Activated CD8-positive, alpha-beta T cell treated with anti-CD3 and anti-CD28 coated beads for 36 hours (primary cell): Measurements from ENCODE around the gene TEX13A. TPM values are rescaled to one million over a fixed set of nuclear protein-coding genes. Genes with fewer than 3 reads are reported as not detected.

ENCODE experiments used
- ATAC-seq: fragments of 200-7000 bp; cut with Tn5 transposase; one replicate; pipeline ENCODE4 v1.10.0; 2021; ENCODE audit warnings: mild to moderate bottlenecking, moderate library complexity
- CTCF ChIA-PET: fragments of 350-600 bp; sonication (Branson Sonifier 250); formaldehyde crosslinking; loops from one replicate; lab custom pipeline; 2021; ENCODE audit warnings: antibody characterized with exemption; lab: Charles Lee
- POLR2A ChIA-PET: fragments of 350-600 bp; sonication (Branson Sonifier 250); formaldehyde crosslinking; loops from one replicate; lab custom pipeline; 2021; ENCODE audit warnings: antibody characterized with exemption; lab: Charles Lee
- DNase-seq: peaks from one replicate; pipeline ENCODE4 v3.0.0-alpha.2; 2020
- H3K27ac Mint-ChIP-seq: one replicate; pipeline ENCODE4 v1.8.0; 2021; ENCODE audit warnings: mild to moderate bottlenecking, mixed read lengths
- H3K27me3 Mint-ChIP-seq: one replicate; pipeline ENCODE4 v1.8.0; 2021; ENCODE audit warnings: mixed read lengths
- H3K36me3 Mint-ChIP-seq: one replicate; pipeline ENCODE4 v1.8.0; 2021; ENCODE audit warnings: low read depth, mixed read lengths
- H3K4me1 Mint-ChIP-seq: one replicate; pipeline ENCODE4 v1.8.0; 2021; ENCODE audit warnings: low read depth, mixed read lengths
- H3K4me3 Mint-ChIP-seq: one replicate; pipeline ENCODE4 v1.8.0; 2021; ENCODE audit warnings: mild to moderate bottlenecking, moderate library complexity, mixed read lengths
- H3K9me3 Mint-ChIP-seq: one replicate; pipeline ENCODE4 v1.8.0; 2021; ENCODE audit warnings: mixed read lengths
- intact Hi-C: fragments of 100-400 bp; cut with micrococcal nuclease; formaldehyde crosslinking; loops from one replicate; pipeline ENCODE4 v1.10.0; 2022
- total RNA-seq, 2 experiments: library from RNA; stranded (reverse); gene quantifications; one replicate each; pipeline ENCODE4 v1.2.3, GENCODE V29; 2021
- TF ChIP-seq, protein P1 (sequence below): fragments of 200-600 bp; IDR thresholded peaks from one replicate; pipeline ENCODE4 v1.8.0; 2022; ENCODE audit warnings: antibody characterized with exemption, mild to moderate bottlenecking

TEX13A gene
- total RNA-seq, 2 experiments from 2014 or later: not detected

DNA sequence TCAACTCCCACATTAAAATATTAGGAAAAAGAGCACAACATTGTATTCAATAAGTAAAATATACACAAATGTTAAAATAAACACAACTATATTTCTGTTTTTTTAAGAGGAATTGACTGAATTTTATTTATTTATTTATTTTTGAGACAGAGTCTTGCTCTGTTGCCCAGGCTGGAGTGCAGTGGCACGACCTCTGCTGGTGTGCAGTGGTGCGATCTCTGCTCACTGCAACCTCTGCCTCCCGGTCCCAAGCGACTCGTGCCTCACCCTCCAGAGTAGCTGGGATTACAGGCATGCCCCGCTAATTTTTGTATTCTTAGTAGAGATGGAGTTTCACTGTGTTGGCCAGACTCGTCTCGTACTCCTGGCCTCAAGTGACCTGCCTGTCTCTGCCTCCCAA lies 31.4 kb downstream of the TEX13A start:
- DNase-seq (no peak), ATAC-seq (no peak)
- Mint-ChIP-seq H3K9me3 (no peaks in the 10 kb centered on the region), H3K27me3 (no peaks in the 10 kb centered on the region), H3K36me3 (no peaks in the 10 kb centered on the region), H3K4me3 (no peak overlapping the region), H3K27ac (no peak overlapping the region), H3K4me1 (no peaks in the 10 kb centered on the region)
- POLR2A ChIA-PET: no interaction called here
- CTCF ChIA-PET: no interaction called here
- intact Hi-C loops: no loop called here
- TF ChIP-seq, protein P1, sequence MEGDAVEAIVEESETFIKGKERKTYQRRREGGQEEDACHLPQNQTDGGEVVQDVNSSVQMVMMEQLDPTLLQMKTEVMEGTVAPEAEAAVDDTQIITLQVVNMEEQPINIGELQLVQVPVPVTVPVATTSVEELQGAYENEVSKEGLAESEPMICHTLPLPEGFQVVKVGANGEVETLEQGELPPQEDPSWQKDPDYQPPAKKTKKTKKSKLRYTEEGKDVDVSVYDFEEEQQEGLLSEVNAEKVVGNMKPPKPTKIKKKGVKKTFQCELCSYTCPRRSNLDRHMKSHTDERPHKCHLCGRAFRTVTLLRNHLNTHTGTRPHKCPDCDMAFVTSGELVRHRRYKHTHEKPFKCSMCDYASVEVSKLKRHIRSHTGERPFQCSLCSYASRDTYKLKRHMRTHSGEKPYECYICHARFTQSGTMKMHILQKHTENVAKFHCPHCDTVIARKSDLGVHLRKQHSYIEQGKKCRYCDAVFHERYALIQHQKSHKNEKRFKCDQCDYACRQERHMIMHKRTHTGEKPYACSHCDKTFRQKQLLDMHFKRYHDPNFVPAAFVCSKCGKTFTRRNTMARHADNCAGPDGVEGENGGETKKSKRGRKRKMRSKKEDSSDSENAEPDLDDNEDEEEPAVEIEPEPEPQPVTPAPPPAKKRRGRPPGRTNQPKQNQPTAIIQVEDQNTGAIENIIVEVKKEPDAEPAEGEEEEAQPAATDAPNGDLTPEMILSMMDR: no peak

DNA sequence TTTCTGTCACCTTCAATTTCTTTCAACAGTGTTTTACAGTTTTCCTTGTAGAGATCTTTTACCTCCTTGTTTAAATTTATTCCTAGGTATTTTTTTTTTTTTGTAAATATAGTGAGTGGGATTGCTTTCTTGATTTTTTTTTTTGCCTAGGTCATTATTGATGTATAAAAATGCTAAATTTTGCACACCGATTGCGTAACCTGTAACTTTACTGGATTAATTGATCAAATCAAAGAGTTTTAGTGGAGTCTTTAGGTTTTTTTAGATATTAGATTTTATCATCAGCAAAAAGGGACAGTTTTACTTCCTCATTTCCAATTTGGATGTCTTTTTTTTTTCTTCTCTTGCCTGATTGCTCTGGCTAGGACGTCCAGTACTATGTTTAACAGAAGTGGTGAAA lies 40.9 kb downstream of the TEX13A start:
- no peaks in the 10 kb centered on the region for H3K27me3 Mint-ChIP-seq
- no peaks in the 10 kb centered on the region for H3K36me3 Mint-ChIP-seq
- H3K4me3 Mint-ChIP-seq: no peak overlapping the region
- ChIA-PET CTCF (no interaction called here), POLR2A (no interaction called here)
- no peak for DNase-seq
- intact Hi-C loops: no loop called here
- TF ChIP-seq, protein P1: no peak
- H3K4me1 Mint-ChIP-seq: no peaks in the 10 kb centered on the region
- no peak overlapping the region for H3K27ac Mint-ChIP-seq
- no peaks in the 10 kb centered on the region for H3K9me3 Mint-ChIP-seq
- ATAC-seq: no peak

DNA sequence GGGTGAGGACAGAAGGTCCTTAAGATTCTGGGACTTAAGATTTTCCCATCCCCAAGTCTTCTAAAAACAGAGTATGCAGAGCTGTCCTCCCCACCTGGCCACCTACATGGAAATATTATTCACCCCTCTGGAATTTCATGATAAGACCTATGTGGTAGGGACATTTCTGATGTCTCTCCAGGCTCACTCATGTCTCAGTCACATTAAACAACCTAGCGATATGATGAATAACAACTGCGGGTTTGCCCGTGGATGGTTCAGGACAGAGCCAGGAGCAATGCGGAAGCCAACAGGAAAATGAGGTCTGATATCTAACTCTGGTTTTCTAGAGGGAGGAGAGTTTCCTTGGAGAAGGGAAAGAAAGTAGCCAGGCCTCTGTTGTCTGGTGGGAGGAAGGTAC lies 47.4 kb downstream of the TEX13A start:
- H3K4me3 Mint-ChIP-seq: no peak overlapping the region
- ATAC-seq (no peak), DNase-seq (no peak)
- intact Hi-C loops: no loop called here
- H3K27me3 Mint-ChIP-seq: no peaks in the 10 kb centered on the region
- ChIA-PET POLR2A (no interaction called here), CTCF (no interaction called here)
- H3K4me1 Mint-ChIP-seq: no peaks in the 10 kb centered on the region
- H3K27ac Mint-ChIP-seq: no peak overlapping the region
- no peaks in the 10 kb centered on the region for H3K9me3 Mint-ChIP-seq
- no peaks in the 10 kb centered on the region for H3K36me3 Mint-ChIP-seq
- TF ChIP-seq, protein P1: no peak
